Measurements from ENCODE around the gene CHTOP.

The CHTOP gene

DNA sequence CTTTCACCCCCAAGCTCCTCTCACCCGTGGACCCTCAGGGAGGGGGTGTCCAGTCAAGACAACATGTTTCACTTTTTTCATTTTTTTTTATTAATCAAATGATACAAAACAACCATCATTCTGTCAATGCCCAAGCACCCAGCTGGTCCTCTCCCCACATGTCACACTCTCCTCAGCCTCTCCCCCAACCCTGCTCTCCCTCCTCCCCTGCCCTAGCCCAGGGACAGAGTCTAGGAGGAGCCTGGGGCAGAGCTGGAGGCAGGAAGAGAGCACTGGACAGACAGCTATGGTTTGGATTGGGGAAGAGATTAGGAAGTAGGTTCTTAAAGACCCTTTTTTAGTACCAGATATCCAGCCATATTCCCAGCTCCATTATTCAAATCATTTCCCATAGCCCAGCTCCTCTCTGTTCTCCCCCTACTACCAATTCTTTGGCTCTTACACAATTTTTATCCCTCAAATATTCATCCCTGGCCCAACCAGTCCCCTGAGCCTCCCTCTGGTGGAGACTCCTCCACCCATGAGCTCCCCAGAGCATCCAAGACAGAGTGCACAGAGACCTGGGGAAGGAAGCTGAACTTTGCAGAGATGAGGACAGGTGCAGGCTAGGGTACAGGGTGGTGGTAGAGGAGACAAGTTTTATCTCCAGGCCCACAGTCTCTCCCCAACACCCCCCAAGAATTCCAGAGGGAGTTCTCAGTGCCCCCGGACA lies 19.5 kb upstream of the CHTOP start:
- H3K36me3 ChIP-seq (ENCODE audit: control insufficient read depth, low read length): peaks cover 10% of the 10 kb centered on the region
- H3K4me1 ChIP-seq (ENCODE audit: control insufficient read depth, low read length): peaks cover 6% of the 10 kb centered on the region
- no peaks in the 10 kb centered on the region for H3K27me3 ChIP-seq (ENCODE audit: control insufficient read depth, low read length)
- no peaks in the 10 kb centered on the region for H3K79me2 ChIP-seq (ENCODE audit: control insufficient read depth, low read length)
- H3K4me2 ChIP-seq (ENCODE audit: low read length): no peak overlapping the region
- H3K4me3 ChIP-seq (ENCODE audit: low read length): no peak overlapping the region
- H3K9me2 ChIP-seq (replicated peaks; ENCODE audit: control insufficient read depth, low read length): no peaks in the 10 kb centered on the region
- H3F3A ChIP-seq (ENCODE audit: control insufficient read depth, insufficient read depth): no peaks in the 10 kb centered on the region
- TF ChIP-seq EZH2phosphoT487 (IDR thresholded peaks at IDR 0.05; ENCODE audit: borderline replicate concordance, low read length) (no peak), CTCF (IDR thresholded peaks at IDR 0.05; ENCODE audit: low read depth, low read length, poor library complexity, severe bottlenecking) (no peak)
- no peaks in the 10 kb centered on the region for H3K9me3 ChIP-seq (ENCODE audit: control insufficient read depth, insufficient read depth, low read length)
- no peak overlapping the region for H3K27ac ChIP-seq (ENCODE audit: low read depth, low read length)
- no peaks in the 10 kb centered on the region for H4K20me1 ChIP-seq (ENCODE audit: control insufficient read depth, insufficient read depth, low read depth, low read length)

DNA sequence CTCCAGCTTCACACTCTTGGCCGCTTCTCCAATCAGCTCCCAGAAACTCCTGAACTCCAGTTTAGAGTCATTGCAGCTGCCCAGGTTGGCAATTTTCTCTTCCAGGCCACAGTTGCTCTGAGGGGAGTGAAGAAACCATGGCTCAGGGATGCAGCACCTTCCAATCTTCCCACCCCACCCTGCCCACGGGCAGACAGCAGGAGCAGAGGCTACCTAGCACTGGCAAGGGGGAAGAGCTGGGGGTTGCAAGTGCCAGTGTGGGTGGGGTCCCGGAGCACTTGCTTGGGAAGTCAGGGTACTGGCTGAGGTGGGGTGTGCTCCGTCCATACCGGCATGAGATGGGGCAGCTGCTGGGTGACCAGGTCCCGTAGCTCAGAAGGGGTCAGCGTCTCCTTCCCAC lies 19.0 kb upstream of the CHTOP start:
- H3K27me3 ChIP-seq (ENCODE audit: control insufficient read depth, low read length): no peaks in the 10 kb centered on the region
- H3K4me2 ChIP-seq (ENCODE audit: low read length): no peak overlapping the region
- no peaks in the 10 kb centered on the region for H4K20me1 ChIP-seq (ENCODE audit: control insufficient read depth, insufficient read depth, low read depth, low read length)
- no peaks in the 10 kb centered on the region for H3K9me2 ChIP-seq (replicated peaks; ENCODE audit: control insufficient read depth, low read length)
- H3K4me3 ChIP-seq (ENCODE audit: low read length): no peak overlapping the region
- peaks cover 14% of the 10 kb centered on the region for H3K36me3 ChIP-seq (ENCODE audit: control insufficient read depth, low read length)
- H3K4me1 ChIP-seq (ENCODE audit: control insufficient read depth, low read length): peaks cover 6% of the 10 kb centered on the region
- no peaks in the 10 kb centered on the region for H3F3A ChIP-seq (ENCODE audit: control insufficient read depth, insufficient read depth)
- TF ChIP-seq EZH2phosphoT487 (IDR thresholded peaks at IDR 0.05; ENCODE audit: borderline replicate concordance, low read length) (no peak), CTCF (IDR thresholded peaks at IDR 0.05; ENCODE audit: low read depth, low read length, poor library complexity, severe bottlenecking) (no peak)
- no peaks in the 10 kb centered on the region for H3K9me3 ChIP-seq (ENCODE audit: control insufficient read depth, insufficient read depth, low read length)
- no peak overlapping the region for H3K27ac ChIP-seq (ENCODE audit: low read depth, low read length)
- H3K79me2 ChIP-seq (ENCODE audit: control insufficient read depth, low read length): no peaks in the 10 kb centered on the region

DNA sequence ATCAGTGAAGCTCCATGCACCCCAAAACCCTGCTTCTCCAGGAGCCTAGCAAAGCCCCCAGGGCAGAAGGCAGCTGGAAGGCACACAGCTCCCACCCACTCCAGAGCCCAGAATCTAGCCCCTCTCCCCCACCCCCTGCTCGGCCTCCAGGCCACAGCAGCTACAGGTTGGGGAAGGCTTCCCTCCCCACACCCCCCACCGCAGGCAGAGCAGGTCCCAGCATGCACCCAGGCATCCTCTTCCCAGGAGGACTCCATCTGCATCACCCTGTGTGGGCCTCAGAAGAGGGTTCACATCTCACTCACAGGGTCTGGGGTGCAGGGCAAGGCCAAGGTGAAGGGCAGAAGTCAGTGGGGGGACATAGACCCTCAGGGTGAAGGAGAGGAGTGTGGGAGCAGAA lies 18.5 kb upstream of the CHTOP start:
- H3K79me2 ChIP-seq (ENCODE audit: control insufficient read depth, low read length): no peaks in the 10 kb centered on the region
- H3K36me3 ChIP-seq (ENCODE audit: control insufficient read depth, low read length): peaks cover 19% of the 10 kb centered on the region
- H3K27me3 ChIP-seq (ENCODE audit: control insufficient read depth, low read length): no peaks in the 10 kb centered on the region
- H3K9me3 ChIP-seq (ENCODE audit: control insufficient read depth, insufficient read depth, low read length): no peaks in the 10 kb centered on the region
- H3K4me1 ChIP-seq (ENCODE audit: control insufficient read depth, low read length): peaks cover 6% of the 10 kb centered on the region
- H3K4me2 ChIP-seq (ENCODE audit: low read length): no peak overlapping the region
- H3K4me3 ChIP-seq (ENCODE audit: low read length): no peak overlapping the region
- H4K20me1 ChIP-seq (ENCODE audit: control insufficient read depth, insufficient read depth, low read depth, low read length): no peaks in the 10 kb centered on the region
- no peak overlapping the region for H3K27ac ChIP-seq (ENCODE audit: low read depth, low read length)
- TF ChIP-seq EZH2phosphoT487 (IDR thresholded peaks at IDR 0.05; ENCODE audit: borderline replicate concordance, low read length) (no peak), CTCF (IDR thresholded peaks at IDR 0.05; ENCODE audit: low read depth, low read length, poor library complexity, severe bottlenecking) (no peak)
- no peaks in the 10 kb centered on the region for H3F3A ChIP-seq (ENCODE audit: control insufficient read depth, insufficient read depth)
- no peaks in the 10 kb centered on the region for H3K9me2 ChIP-seq (replicated peaks; ENCODE audit: control insufficient read depth, low read length)

Measured in DOHH2 (cell line).